Measurements from ENCODE around the gene ATP5F1D.
A peak's percentile ranks its signal among the peaks of the same experiment; 100 is the strongest.

The ATP5F1D gene

GRCh38 chr19:1217366-1217765 lies 24.2 kb upstream of the ATP5F1D start:
- TF ChIP-seq CTCF (IDR thresholded peaks at IDR 0.05; ENCODE audit: insufficient read depth, low read depth, low read length, missing control alignments): no peak
- DNase-seq (ENCODE audit: low read depth): no peak
- H3K4me3 ChIP-seq (ENCODE audit: low read depth, low read length): no peak overlapping the region

GRCh38 chr19:1218751-1219567 lies 22.6 kb upstream of the ATP5F1D start:
- no peak overlapping the region for H3K4me3 ChIP-seq (ENCODE audit: low read depth, low read length)
- no peak for DNase-seq (ENCODE audit: low read depth)
- no peak for TF ChIP-seq CTCF (IDR thresholded peaks at IDR 0.05; ENCODE audit: insufficient read depth, low read depth, low read length, missing control alignments)

- no peak for DNase-seq (ENCODE audit: low read depth)
- no peak for TF ChIP-seq CTCF (IDR thresholded peaks at IDR 0.05; ENCODE audit: insufficient read depth, low read depth, low read length, missing control alignments)
- H3K4me3 ChIP-seq (ENCODE audit: low read depth, low read length): no peak overlapping the region
Observed at GRCh38 chr19:1219786-1220476, 21.6 kb upstream of the ATP5F1D start.

GRCh38 chr19:1220477-1220930 lies 21.0 kb upstream of the ATP5F1D start:
- DNase-seq (ENCODE audit: low read depth): no peak
- no peak for TF ChIP-seq CTCF (IDR thresholded peaks at IDR 0.05; ENCODE audit: insufficient read depth, low read depth, low read length, missing control alignments)

GRCh38 chr19:1220976-1221903 lies 20.3 kb upstream of the ATP5F1D start:
- H3K4me3 ChIP-seq (ENCODE audit: low read depth, low read length): no peak overlapping the region
- TF ChIP-seq CTCF (IDR thresholded peaks at IDR 0.05; ENCODE audit: insufficient read depth, low read depth, low read length, missing control alignments): peak; percentile 44
- no peak for DNase-seq (ENCODE audit: low read depth)

More at GRCh38 chr19:1220477-1220930, 21.0 kb upstream of the ATP5F1D start:
- no peak overlapping the region for H3K4me3 ChIP-seq (ENCODE audit: low read depth, low read length)

- no peak for DNase-seq (ENCODE audit: low read depth)
- TF ChIP-seq CTCF (IDR thresholded peaks at IDR 0.05; ENCODE audit: insufficient read depth, low read depth, low read length, missing control alignments): no peak
- no peak overlapping the region for H3K4me3 ChIP-seq (ENCODE audit: low read depth, low read length)
Observed at GRCh38 chr19:1221904-1222255, 19.7 kb upstream of the ATP5F1D start.
